NCI-H1048 (cell line): ENCODE measurements around the gene KDELR1.

Experiments used
- DNase-seq: peaks from one replicate; lab custom pipeline; 2025; lab: John Stamatoyannopoulos, UW

KDELR1 gene

DNA sequence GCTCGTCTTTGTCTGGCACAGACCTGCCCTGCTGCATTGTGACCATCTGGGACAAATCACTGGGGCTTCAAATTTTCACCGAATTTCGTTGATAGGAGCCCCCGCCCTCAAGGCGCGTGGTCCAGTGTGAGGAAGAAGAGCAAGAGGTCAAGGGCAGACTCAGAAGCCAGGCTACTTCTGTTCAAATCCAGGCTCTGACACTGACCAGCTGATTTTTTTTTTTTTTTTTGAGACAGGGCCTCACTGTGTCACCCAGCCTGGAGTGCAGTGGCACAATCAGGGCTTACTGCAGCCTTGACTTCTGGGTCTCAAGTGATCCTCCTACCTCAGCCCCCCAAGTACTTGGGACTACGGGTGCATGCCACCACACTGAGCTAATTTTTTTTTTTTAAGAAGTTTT, 20.0 kb downstream of the KDELR1 start:
- DNase-seq: no peak

- no peak for DNase-seq
Measured at GRCh38 chr19:48370955-48371354, 20.4 kb downstream of the KDELR1 start.

GRCh38 chr19:48368936-48369335, 22.4 kb downstream of the KDELR1 start:
- DNase-seq: no peak

- no peak for DNase-seq
Measured at GRCh38 chr19:48367855-48368254, 23.5 kb downstream of the KDELR1 start.

DNA sequence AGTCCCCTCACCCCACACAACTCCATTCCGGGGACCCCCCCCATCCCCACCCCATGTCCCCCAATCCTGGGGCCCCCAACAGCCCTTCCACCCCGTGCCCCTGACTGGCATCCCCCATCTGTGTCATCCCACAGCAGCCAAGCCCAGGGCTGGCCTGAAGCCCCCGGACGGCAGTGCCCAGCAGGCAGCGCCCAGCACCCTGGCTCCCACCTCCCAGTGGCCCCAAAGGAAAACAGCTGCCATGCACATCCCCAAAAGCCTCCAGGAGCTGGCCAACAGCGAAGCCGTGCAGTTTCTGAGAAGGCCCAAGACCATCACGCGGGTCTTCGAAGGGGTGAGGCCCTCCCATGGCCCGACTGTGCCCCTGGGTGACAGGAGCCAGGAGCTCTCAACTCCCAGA, 25.7 kb downstream of the KDELR1 start:
- DNase-seq: no peak

- no peak for DNase-seq
Measured at GRCh38 chr19:48364598-48365348, 26.6 kb downstream of the KDELR1 start.

- DNase-seq: peak; percentile 99
Measured at GRCh38 chr19:48363810-48364597, 27.3 kb downstream of the KDELR1 start, which contains the start of the genes SYNGR4 and TMEM143. Gene SYNGR4, plus strand, starts transcription at chr19:48364367. Its CDS starts 1,476 bp downstream, at chr19:48365843. Gene TMEM143, minus strand, starts transcription at chr19:48363940. Its CDS starts 20 bp downstream, at chr19:48363920.

DNA sequence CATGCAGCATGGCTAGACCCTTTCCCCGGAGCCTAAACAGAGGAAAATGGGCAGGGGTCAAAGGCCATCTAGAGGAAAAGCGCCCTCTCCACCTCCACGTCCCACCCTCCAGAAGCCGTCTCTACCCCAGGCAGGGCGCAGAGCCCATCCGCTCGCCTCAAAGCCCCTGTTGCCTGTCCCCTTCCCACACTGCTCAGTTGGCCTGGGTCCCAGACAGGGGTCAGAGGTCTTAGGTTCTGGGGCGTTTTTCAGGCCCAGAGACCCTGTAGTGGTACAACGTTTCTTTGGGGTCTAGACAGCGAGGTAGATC, 27.9 kb downstream of the KDELR1 start:
- DNase-seq: no peak

DNA sequence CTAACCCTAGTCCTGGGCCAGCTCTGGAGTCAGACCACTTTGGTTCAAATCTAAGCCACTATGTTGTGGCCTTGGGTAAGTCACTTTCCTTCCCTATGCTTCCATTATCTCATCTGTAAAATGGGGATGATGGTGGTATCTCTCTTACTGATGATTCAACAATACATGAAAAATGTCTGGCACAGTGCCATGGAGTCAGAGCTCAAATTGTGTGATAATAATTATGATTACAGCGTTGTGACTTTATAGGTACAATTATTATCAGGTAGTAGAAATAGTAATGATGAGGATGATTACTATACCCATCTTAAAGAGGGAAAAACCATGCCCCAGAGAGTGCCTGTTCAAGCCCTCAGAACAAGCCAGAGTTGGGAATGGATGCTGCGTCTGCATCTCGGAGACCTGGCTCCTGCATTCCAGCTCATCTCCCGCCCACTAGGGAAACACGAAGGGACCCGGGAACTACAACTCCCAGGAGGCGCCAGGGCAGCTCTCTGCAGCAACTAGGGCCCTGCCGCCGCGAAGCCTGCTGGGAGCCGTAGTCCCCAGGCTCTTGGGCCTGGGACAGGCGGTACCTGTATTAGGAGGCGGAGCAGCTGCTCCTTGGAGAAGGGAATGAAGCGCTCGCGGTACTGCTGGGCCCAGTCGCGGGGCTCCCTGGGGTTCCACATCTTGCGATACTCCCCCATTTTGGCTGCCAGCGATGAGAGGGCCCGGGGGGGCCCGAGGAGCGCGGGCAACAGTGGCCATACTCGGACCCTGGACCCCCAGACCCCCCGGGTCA, 28.4 kb downstream of the KDELR1 start:
- peak; percentile 94 for DNase-seq

GRCh38 chr19:48361912-48362311, 29.4 kb downstream of the KDELR1 start:
- no peak for DNase-seq

DNA sequence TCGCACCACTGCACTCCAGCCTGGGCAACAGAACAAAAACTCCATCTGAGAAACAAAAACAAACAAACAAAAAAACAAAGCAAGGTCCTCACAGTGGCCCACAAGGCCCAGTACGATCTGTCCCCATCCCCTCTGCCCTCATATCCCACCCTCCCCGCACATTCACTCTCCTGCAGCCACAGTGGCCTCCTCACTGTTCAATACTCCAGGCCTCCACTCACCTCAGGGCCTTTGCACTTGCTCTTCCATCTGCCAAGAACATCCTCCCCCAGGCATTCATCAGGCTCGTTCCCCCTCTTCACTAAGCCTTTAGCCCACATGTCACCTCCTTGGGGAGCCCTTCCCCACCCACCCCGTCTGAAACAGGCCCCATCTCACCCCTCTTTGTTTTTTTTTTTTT, 32.2 kb downstream of the KDELR1 start:
- DNase-seq: no peak

- no peak for DNase-seq
Measured at GRCh38 chr19:48355365-48355954, 35.9 kb downstream of the KDELR1 start.

GRCh38 chr19:48354332-48354992, 36.9 kb downstream of the KDELR1 start:
- no peak for DNase-seq

- DNase-seq: no peak
Measured at GRCh38 chr19:48353677-48354076, 37.7 kb downstream of the KDELR1 start.

DNA sequence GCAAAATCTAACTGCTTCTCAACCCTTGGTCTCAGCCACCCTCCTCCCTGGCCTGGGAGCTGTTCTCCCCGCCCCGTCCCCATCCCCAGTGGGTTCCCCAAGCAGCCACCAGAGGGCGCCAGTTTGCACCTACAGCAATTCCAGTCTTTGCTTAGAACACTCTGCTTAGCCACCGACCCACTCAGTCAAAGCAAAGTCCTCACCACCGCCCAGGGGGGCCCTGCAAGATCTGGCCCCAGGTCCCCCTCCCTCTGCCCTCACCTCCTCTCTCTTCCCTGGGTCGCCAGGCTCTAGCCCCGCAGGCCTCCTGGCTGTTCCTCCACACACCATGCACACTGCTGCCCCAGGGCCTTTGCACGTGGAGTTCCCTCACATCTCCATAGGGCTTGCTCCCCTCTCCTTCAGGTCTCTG, 40.0 kb downstream of the KDELR1 start:
- peak; percentile 44 for DNase-seq

DNA sequence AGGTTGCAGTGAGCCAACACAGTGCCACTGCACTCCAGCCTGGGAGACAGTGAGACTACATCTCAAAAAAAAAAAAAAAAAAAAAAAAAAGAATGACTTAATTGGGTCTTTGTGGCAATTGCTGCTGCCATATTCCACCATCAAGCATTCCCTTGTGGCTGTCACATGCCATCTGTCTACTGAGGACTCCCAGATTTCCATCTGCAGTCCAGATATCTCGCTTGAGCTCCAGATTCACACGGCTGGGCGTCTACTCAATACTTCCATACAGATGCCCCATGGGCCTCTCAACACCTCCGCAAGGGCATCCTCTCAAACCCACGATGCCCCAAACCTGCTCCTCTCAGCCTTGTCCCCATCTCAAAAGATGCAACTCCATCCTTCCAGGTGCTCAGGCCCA, 40.5 kb downstream of the KDELR1 start:
- no peak for DNase-seq

GRCh38 chr19:48348737-48349136, 42.6 kb downstream of the KDELR1 start:
- DNase-seq: no peak

- DNase-seq: no peak
Measured at GRCh38 chr19:48348045-48348444, 43.3 kb downstream of the KDELR1 start.

GRCh38 chr19:48346191-48346590, 45.2 kb downstream of the KDELR1 start:
- DNase-seq: no peak

DNA sequence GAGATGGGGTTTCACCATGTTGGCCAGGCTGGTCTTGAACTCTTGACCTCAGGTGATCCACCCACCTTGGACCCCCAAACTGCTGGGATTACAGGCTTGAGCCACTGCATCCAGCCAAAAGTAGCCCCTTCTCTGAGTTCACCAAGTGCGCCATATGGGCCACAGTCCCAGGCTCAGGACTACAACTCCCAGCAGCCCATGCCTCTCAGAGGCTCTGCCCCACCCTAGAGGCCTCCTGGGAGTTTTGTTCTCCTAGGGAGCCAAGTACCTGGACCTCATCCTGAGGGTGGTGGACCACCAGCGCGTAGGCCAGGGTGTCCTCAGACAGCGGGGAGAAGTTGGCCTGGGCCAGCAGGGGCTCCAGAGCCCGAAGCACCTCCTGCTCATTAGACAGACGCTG, 46.5 kb downstream of the KDELR1 start:
- DNase-seq: no peak

DNA sequence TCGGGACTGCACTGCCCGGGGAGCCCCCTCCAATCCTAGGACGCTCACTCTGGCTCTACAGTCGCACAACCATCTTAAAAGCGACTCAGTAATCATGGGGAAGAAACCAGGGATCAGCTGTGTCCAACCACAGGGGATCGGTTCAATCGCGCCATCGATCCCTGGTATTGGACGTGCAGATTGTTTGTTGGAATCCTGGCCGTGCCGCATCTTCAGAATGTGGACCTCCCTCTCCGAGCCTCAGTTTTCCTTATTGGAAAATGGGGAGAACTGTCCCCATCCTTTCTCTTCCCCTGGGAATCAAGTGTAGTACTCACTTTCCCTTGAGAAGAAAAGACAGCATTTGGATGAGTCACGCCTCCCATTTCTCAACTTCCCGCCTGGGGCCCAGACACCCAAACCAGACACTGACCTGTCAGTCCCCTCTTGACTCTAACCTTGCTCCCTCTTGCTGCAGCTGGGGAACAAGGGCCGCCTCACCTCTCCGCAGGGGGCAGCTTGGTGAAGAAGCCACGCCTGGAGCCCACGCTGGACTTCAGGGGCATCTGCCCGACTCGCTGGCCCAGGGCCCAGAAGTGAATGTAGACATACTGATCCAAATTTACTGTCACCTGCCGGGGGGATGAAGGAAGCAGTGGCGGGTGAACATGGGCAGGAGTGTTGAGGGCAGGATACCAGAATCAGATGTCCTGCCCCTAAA, 48.4 kb downstream of the KDELR1 start:
- no peak for DNase-seq
